ENCODE results near the gene GDPGP1.
A peak's percentile ranks its signal among the peaks of the same experiment; 100 is the strongest.

The GDPGP1 gene

GRCh38 chr15:90211440-90212143 is 22.4 kb upstream of the GDPGP1 start:
- DNase-seq (ENCODE audit: low read depth), result no peak
- TF ChIP-seq CTCF (IDR thresholded peaks at IDR 0.05; ENCODE audit: low read depth, low read length, missing control alignments), result no peak
- no peak overlapping the region for H3K4me3 ChIP-seq (ENCODE audit: low read depth, low read length)

GRCh38 chr15:90212221-90213098 is 21.5 kb upstream of the GDPGP1 start:
- no peak for DNase-seq (ENCODE audit: low read depth)
- no peak for TF ChIP-seq CTCF (IDR thresholded peaks at IDR 0.05; ENCODE audit: low read depth, low read length, missing control alignments)
- H3K4me3 ChIP-seq (ENCODE audit: low read depth, low read length), result no peak overlapping the region

GRCh38 chr15:90213122-90213817 is 20.7 kb upstream of the GDPGP1 start:
- H3K4me3 ChIP-seq (ENCODE audit: low read depth, low read length), result no peak overlapping the region
- no peak for TF ChIP-seq CTCF (IDR thresholded peaks at IDR 0.05; ENCODE audit: low read depth, low read length, missing control alignments)
- DNase-seq (ENCODE audit: low read depth), result no peak

GRCh38 chr15:90213818-90214204 is 20.2 kb upstream of the GDPGP1 start:
- H3K4me3 ChIP-seq (ENCODE audit: low read depth, low read length), result no peak overlapping the region
- DNase-seq (ENCODE audit: low read depth), result no peak
- TF ChIP-seq CTCF (IDR thresholded peaks at IDR 0.05; ENCODE audit: low read depth, low read length, missing control alignments), result no peak

GRCh38 chr15:90214553-90215196 is 19.3 kb upstream of the GDPGP1 start:
- no peak overlapping the region for H3K4me3 ChIP-seq (ENCODE audit: low read depth, low read length)
- no peak for DNase-seq (ENCODE audit: low read depth)
- TF ChIP-seq CTCF (IDR thresholded peaks at IDR 0.05; ENCODE audit: low read depth, low read length, missing control alignments), result peak; percentile 4

- no peak for DNase-seq (ENCODE audit: low read depth)
- no peak overlapping the region for H3K4me3 ChIP-seq (ENCODE audit: low read depth, low read length)
- TF ChIP-seq CTCF (IDR thresholded peaks at IDR 0.05; ENCODE audit: low read depth, low read length, missing control alignments), result no peak
Measured at GRCh38 chr15:90217671-90218394, 16.2 kb upstream of the GDPGP1 start.

All from GM12864 (cell line).